Skin epidermis (tissue), 12 donors: ENCODE measurements around the gene EVX2.

Experiments used
- H3K27ac ChIP-seq, 21 experiments: fragments of 200-600 bp; sonication (generic) in 11 of 21; one replicate each; pipeline ENCODE4 v1.5.0; 2020; ENCODE audit warnings: mild to moderate bottlenecking in 3 of 21, inconsistent platforms in 2 of 21, moderate library complexity in 2 of 21
- H3K4me3 ChIP-seq, 7 experiments: fragments of 200-600 bp; sonication (generic) in 2 of 7; one replicate each; pipeline ENCODE4 v1.5.0; 2020; ENCODE audit warnings: inconsistent platforms in 2 of 7, mild to moderate bottlenecking in 2 of 7, moderate library complexity in 1 of 7

Gene EVX2

GRCh38 chr2:176111309-176111663 is 27.5 kb upstream of the EVX2 start:
- no peak overlapping the region for H3K4me3 ChIP-seq
- H3K27ac ChIP-seq, result no peak overlapping the region

DNA sequence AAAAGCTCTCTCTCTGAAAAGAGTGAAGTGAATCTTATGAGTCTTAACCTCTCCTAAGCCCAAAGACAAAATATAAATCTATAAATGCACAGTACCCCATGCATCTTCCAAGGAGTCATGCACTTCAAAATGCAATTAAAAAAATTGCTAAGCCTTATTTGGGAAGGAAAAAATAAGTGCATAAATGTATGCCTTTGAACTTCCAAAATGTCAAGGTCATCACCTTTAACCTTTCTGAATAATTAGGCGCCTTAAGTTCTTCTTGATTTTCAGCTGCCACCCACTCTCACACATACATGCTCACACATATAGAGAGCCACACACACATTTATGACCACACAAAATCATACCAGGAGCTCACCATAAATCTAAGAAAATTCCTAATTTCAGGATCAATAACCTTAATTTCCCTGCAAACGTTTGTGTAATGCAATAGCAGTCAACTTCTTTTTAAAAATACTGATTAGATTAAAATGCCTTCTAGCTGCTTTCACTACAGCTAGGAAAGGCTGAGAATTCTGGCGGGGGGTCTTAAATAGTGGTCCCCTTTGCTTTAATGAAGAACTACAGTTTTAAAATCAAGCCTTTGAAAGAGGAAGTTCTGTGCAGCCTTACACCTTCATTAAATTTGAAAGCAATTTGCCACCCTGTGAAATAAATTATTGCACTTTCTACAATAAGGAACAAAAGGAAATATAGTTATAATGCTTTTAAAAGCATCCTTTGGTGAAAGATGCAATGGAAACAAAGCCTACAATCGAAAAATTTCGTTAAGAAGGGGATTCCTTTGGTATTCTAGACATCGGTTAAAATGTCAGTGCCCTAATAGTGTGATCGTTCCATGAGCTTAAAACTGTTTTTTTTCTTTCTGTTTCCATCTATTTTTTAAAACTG is 26.9 kb upstream of the EVX2 start:
- Histone ChIP-seq H3K4me3 (no peak overlapping the region), H3K27ac (no peak overlapping the region)

GRCh38 chr2:176109946-176110345 is 26.2 kb upstream of the EVX2 start:
- H3K4me3 ChIP-seq, result no peak overlapping the region

DNA sequence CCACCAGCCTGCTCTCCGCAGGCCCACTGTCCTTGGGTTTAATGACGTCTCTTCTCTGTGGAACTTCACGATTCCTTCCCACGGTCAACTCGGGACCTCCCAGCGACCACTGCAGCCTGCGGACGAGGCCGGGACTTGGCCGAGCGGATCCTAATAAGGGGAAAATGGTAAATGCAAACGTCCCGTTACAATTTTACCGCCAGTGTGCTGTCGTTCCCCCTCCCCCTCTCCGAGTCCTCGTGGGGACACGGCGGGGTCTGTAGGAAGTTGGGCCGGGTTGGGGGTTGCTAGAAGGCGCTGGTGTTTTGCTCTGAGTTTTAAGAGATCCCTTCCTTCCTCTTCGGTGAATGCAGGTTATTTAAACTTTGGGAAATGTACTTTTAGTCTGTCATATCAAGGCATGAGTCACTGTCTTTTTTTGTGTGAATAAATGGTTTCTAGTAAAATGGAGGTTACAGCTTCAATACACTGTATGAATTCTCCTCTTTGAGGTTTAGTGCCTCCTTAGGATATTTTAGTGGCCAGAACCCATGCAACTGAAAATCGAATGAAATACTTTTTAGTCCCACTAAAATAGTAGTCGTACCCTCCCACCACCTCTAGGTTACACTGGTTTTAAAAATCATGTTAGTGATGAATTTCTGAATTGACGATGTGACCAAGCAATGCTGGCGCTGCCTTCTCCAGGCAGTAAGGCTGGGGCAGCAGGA is 25.6 kb upstream of the EVX2 start:
- no peak overlapping the region for H3K27ac ChIP-seq
- no peak overlapping the region for H3K4me3 ChIP-seq

More at GRCh38 chr2:176109946-176110345, 26.2 kb upstream of the EVX2 start:
- no peak overlapping the region for H3K27ac ChIP-seq

- Histone ChIP-seq H3K27ac (peak overlapping the region in 1 of 21 experiments; percentile 61), H3K4me3 (peak overlapping the region in 3 of 7 experiments; percentile 8 to 25 (median 25))
Measured at GRCh38 chr2:176107731-176108181, 24.0 kb upstream of the EVX2 start.

DNA sequence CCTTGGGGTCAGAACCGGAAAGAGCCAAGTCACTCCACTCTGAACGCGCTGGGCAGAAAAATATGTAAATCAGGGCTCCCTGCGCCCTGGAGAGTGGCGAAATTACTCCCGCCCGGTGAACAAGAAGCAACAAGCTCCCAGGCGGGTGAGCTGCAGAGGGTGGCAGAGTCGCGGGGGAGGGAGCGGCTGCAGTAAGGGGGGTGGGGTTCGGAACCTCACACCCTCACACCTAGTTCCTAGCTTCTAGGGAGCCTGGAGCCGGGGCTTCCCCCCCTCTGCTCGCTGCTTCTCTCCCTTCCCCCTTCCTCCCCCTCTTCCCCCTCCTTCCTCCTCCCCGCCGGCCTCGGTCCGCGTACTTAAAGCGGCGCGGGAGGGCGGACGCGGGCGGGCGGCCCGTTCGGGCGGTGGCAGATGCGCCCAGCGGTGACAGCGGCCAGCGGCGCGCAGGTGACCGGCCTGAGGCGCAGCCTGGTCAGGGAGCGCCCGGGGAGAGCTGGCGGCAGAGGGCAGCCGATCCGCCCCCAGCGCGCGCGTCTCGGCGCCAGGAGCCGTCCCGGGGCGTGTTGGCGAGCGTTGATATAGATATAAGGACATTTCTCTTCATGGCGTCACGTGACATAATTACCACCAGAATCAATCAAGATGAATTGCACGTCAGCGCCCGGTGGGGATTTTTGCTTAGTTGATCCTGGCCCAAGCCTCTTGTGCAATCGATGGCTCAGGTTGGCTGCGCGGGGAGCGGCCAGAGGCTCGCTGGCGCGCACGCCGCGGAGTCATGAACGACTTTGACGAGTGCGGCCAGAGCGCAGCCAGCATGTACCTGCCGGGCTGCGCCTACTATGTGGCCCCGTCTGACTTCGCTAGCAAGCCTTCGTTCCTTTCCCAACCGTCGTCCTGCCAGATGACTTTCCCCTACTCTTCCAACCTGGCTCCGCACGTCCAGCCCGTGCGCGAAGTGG is 23.1 kb upstream of the EVX2 start, which contains the start of gene HOXD11:
Gene HOXD11, plus strand, starts transcription at position 700 of the 959 bp plus-strand sequence. Its CDS starts 76 bp downstream, at position 776.
- Histone ChIP-seq H3K4me3 (peak within 1 kb of the TSS; percentile 16 to 45 (median 29)), H3K27ac (peak within 1 kb of the TSS in 4 of 21 experiments; percentile 10 to 80 (median 60))

GRCh38 chr2:176105730-176106580 is 22.2 kb upstream of the EVX2 start:
- H3K4me3 ChIP-seq, result peak overlapping the region in 2 of 7 experiments; percentile 39 to 45
- peak overlapping the region in 4 of 21 experiments; percentile 36 to 80 (median 73) for H3K27ac ChIP-seq

DNA sequence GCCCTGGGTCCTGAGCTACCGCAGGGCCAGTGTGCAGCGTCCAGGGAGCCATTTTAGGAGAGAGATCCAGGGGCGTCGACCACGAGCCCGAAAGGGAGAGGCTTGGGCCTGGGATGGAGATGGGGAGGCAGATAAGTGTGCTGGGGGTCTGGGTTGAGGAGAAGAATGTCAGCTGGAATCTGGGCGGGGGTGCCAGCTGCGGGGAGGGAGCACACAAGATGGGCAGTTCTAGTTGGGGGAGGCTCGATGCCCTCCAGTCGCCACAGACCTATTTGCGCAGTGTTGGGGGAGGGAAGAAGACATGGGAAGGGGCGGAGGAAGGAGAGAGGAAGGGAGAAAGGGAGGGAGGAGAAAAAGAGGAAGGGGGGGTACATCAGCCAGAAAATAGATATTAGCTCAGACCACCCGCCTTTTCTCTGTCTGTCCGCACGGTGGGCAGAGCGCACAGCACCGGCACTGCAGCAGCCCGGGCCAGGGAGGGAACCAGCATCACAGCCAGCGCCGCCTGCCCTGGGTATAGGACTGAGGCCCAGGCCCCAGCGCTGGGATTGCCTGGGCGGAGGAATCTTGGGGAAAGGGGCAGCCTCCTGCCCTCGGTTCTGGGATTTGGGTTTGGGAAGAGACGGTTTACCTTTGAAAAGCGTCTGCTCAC is 21.4 kb upstream of the EVX2 start:
- H3K27ac ChIP-seq, result peak overlapping the region in 4 of 21 experiments; percentile 70 to 88 (median 81)
- peak overlapping the region in 2 of 7 experiments; percentile 13 to 39 for H3K4me3 ChIP-seq

- peak overlapping the region in 4 of 21 experiments; percentile 55 to 88 (median 81) for H3K27ac ChIP-seq
- peak overlapping the region in 3 of 7 experiments; percentile 11 to 39 (median 13) for H3K4me3 ChIP-seq
Measured at GRCh38 chr2:176104316-176105077, 20.7 kb upstream of the EVX2 start.

GRCh38 chr2:176103742-176104315 is 20.1 kb upstream of the EVX2 start:
- Histone ChIP-seq H3K27ac (peak overlapping the region in 3 of 21 experiments; percentile 42 to 88 (median 82)), H3K4me3 (peak overlapping the region in 1 of 7 experiments; percentile 39)

- no peak overlapping the region for H3K4me3 ChIP-seq
- H3K27ac ChIP-seq, result peak overlapping the region in 2 of 21 experiments; percentile 82 to 88
Measured at GRCh38 chr2:176103194-176103593, 19.4 kb upstream of the EVX2 start.

DNA sequence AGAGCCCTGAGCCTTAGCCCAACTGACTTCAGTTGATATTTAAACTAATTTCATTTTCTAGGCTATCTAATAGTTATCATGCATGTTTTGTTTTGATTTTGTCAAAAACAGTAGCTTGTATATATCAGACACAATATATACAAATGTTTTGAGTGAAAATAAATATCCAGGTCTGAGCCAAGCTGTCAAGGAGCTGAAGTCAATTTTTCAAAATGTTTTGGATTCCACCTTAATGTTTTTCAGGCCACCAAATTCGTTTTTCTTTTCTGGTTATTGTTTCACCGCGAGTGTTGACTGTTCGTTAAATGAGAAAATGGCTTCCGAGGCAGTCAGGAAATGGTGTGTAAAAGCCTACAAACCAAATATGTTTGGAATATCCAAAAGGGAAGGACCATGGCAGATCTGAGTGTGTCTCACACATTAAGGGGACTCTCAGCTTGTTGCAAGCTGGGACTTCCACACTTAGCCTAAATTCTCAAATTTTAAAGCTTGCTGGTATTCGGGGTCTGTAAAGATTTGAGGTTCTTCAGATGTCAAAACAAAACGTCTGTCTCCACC is 18.6 kb upstream of the EVX2 start:
- H3K27ac ChIP-seq, result no peak overlapping the region

DNA sequence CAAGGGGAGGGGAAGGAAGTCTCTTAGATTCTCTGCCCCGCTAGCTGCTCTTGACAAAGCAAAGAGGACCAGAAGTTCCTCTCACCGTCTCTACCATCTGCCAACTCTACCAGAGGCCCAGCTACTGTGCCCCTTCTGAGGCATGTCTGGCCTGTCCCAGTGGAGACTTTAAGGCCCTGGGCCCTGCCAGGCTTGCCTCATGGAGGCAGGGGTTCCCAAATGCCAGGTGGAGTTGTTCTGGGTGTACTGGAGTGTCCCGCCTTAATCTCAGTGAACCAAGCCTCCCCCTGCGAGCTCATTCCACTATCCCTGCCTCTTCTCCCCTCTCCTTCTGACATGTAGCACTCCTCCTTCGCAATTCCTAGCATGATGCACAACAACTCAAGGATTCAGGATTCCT is 18.1 kb upstream of the EVX2 start:
- no peak overlapping the region for H3K27ac ChIP-seq
- H3K4me3 ChIP-seq, result no peak overlapping the region

More for the DNA sequence above, 18.6 kb upstream of the EVX2 start:
- no peak overlapping the region for H3K4me3 ChIP-seq

DNA sequence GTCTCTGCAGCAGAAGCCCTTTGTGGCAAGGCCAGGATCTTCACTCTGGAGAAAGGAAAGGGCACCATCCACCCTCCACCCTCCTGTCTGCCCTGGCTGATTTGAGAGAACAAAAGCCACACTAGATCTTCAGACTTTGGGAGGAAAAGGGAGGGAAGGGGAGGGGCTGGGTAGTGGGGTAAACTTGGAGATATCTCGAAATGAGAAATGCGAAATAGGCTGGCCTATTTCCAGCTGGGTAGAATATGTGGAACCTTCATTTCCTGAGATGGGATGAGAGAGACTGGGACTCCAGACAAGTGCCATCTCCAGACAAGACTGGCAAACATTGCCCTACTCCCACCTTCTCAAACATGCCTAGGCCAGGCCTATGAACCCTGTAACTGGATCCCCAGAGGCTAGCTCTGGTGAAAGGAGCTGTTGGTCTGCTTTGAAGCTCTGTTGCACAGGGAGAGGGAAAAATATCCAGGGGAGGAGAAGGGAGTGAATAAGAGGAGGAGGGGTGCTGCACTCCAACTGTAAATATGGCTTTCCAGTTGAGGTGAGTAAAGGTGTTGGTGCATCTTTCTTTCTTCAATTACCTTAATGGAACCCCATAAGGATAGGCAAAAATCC is 17.6 kb upstream of the EVX2 start:
- no peak overlapping the region for H3K27ac ChIP-seq

GRCh38 chr2:176100547-176101140 is 16.9 kb upstream of the EVX2 start:
- Histone ChIP-seq H3K4me3 (no peak overlapping the region), H3K27ac (no peak overlapping the region)

More for the DNA sequence above, 17.6 kb upstream of the EVX2 start:
- no peak overlapping the region for H3K4me3 ChIP-seq
